Fibroblast of skin of right biceps (primary cell): ENCODE measurements around the gene RGL1.

Experiments used
- DNase-seq: peaks from one replicate; pipeline ENCODE4 v3.0.0-alpha.2; 2013

RGL1 gene

GRCh38 chr1:183926983-183927382 is 122.1 kb downstream of the RGL1 start:
- peak; percentile 53 for DNase-seq

GRCh38 chr1:183931646-183932271 is 126.8 kb downstream of the RGL1 start:
- peak; percentile 12 for DNase-seq

GRCh38 chr1:183932412-183932811 is 127.5 kb downstream of the RGL1 start:
- peak; percentile 83 for DNase-seq

GRCh38 chr1:183933528-183934179 is 128.7 kb downstream of the RGL1 start:
- DNase-seq = no peak

GRCh38 chr1:183934314-183934713 is 129.4 kb downstream of the RGL1 start:
- DNase-seq = no peak

GRCh38 chr1:183936009-183936408 is 131.1 kb downstream of the RGL1 start:
- no peak for DNase-seq

- no peak for DNase-seq
Measured at GRCh38 chr1:183936791-183937190, 131.9 kb downstream of the RGL1 start.

- no peak for DNase-seq
Measured at GRCh38 chr1:183937611-183938010, 132.7 kb downstream of the RGL1 start.

- no peak for DNase-seq
Measured at GRCh38 chr1:183941001-183941400, 136.1 kb downstream of the RGL1 start.

- DNase-seq = peak; percentile 99
Measured at GRCh38 chr1:183942933-183943693, 138.2 kb downstream of the RGL1 start.

- DNase-seq = peak; percentile 14
Measured at GRCh38 chr1:183945428-183946319, 140.8 kb downstream of the RGL1 start.

GRCh38 chr1:183946320-183946613 is 141.3 kb downstream of the RGL1 start:
- no peak for DNase-seq

GRCh38 chr1:183947988-183948387 is 143.1 kb downstream of the RGL1 start:
- no peak for DNase-seq

GRCh38 chr1:183952101-183952500 is 147.2 kb downstream of the RGL1 start:
- DNase-seq = no peak

GRCh38 chr1:183953031-183953430 is 148.1 kb downstream of the RGL1 start:
- DNase-seq = no peak

- no peak for DNase-seq
Measured at GRCh38 chr1:183954496-183954895, 149.6 kb downstream of the RGL1 start.

GRCh38 chr1:183956559-183957188 is 151.8 kb downstream of the RGL1 start:
- DNase-seq = peak; percentile 88

GRCh38 chr1:183957216-183957830 is 152.4 kb downstream of the RGL1 start:
- no peak for DNase-seq

- DNase-seq = no peak
Measured at GRCh38 chr1:183958958-183959357, 154.0 kb downstream of the RGL1 start.

GRCh38 chr1:183961132-183961531 is 156.2 kb downstream of the RGL1 start:
- DNase-seq = no peak

- no peak for DNase-seq
Measured at GRCh38 chr1:183962903-183963302, 158.0 kb downstream of the RGL1 start.

GRCh38 chr1:183965726-183966125 is 160.8 kb downstream of the RGL1 start:
- DNase-seq = no peak
